HEK293 (cell line): ENCODE measurements around the gene USP19.

ENCODE experiments used
- BCL11A ChIP-seq: fragments of 450-650 bp; formaldehyde crosslinking; IDR thresholded peaks from 2 replicates; pipeline ENCODE4 v1.5.1; 2016; ENCODE audit warnings: low read depth, missing biosample characterization, missing genetic modification characterization
- WT1 ChIP-seq: fragments of 450-650 bp; formaldehyde crosslinking; IDR thresholded peaks from 2 replicates; pipeline ENCODE4 v1.5.1; 2016; ENCODE audit warnings: missing biosample characterization, missing genetic modification characterization
- ZBTB21 ChIP-seq: fragments of 450-650 bp; formaldehyde crosslinking; IDR thresholded peaks from 2 replicates; pipeline ENCODE4 v1.5.1; 2017; ENCODE audit warnings: missing biosample characterization, missing genetic modification characterization
- ZNF112 ChIP-seq: fragments of 450-650 bp; formaldehyde crosslinking; IDR thresholded peaks from 2 replicates; pipeline ENCODE4 v1.5.0; 2017; ENCODE audit warnings: missing biosample characterization, missing genetic modification characterization
- ZNF148 ChIP-seq: fragments of 450-650 bp; formaldehyde crosslinking; IDR thresholded peaks from 2 replicates; pipeline ENCODE4 v1.5.0; 2017; ENCODE audit warnings: missing biosample characterization, missing genetic modification characterization, borderline replicate concordance
- ZNF175 ChIP-seq: fragments of 450-650 bp; formaldehyde crosslinking; IDR thresholded peaks from 2 replicates; pipeline ENCODE4 v1.5.1; 2016; ENCODE audit warnings: missing biosample characterization, missing genetic modification characterization
- ZNF214 ChIP-seq: fragments of 450-650 bp; formaldehyde crosslinking; IDR thresholded peaks from 2 replicates; pipeline ENCODE4 v1.5.1; 2017; ENCODE audit warnings: missing biosample characterization, mild to moderate bottlenecking, missing genetic modification characterization, borderline replicate concordance
- ZNF221 ChIP-seq: fragments of 450-650 bp; formaldehyde crosslinking; IDR thresholded peaks from 2 replicates; pipeline ENCODE4 v1.5.1; 2017; ENCODE audit warnings: missing biosample characterization, missing genetic modification characterization, borderline replicate concordance
- ZNF311 ChIP-seq: fragments of 450-650 bp; formaldehyde crosslinking; IDR thresholded peaks from 2 replicates; pipeline ENCODE4 v1.5.1; 2017; ENCODE audit warnings: missing biosample characterization, missing genetic modification characterization, borderline replicate concordance
- ZNF335 ChIP-seq: fragments of 450-650 bp; formaldehyde crosslinking; conservative IDR thresholded peaks from 2 replicates; pipeline ENCODE4 v1.5.1; 2016; ENCODE audit warnings: missing biosample characterization, missing genetic modification characterization
- ZNF518A ChIP-seq: fragments of 450-650 bp; formaldehyde crosslinking; conservative IDR thresholded peaks from 2 replicates; pipeline ENCODE4 v1.5.1; 2016; ENCODE audit warnings: low read depth, missing biosample characterization, missing genetic modification characterization
- ZNF580 ChIP-seq: fragments of 450-650 bp; formaldehyde crosslinking; IDR thresholded peaks from 2 replicates; pipeline ENCODE4 v1.5.1; 2016; ENCODE audit warnings: missing biosample characterization, missing genetic modification characterization
- ZNF585B ChIP-seq: fragments of 450-650 bp; formaldehyde crosslinking; IDR thresholded peaks from 2 replicates; pipeline ENCODE4 v1.5.1; 2016; ENCODE audit warnings: missing biosample characterization, missing genetic modification characterization
- ZNF610 ChIP-seq: fragments of 450-650 bp; formaldehyde crosslinking; IDR thresholded peaks from 2 replicates; pipeline ENCODE4 v1.5.1; 2016; ENCODE audit warnings: missing biosample characterization, missing genetic modification characterization, borderline replicate concordance
- ZNF660 ChIP-seq: fragments of 450-650 bp; IDR thresholded peaks from 2 replicates; pipeline ENCODE4 v1.5.1; 2018; ENCODE audit warnings: missing biosample characterization, mild to moderate bottlenecking, missing genetic modification characterization
- ZNF670 ChIP-seq: fragments of 450-650 bp; formaldehyde crosslinking; IDR thresholded peaks from 2 replicates; pipeline ENCODE4 v1.5.1; 2016; ENCODE audit warnings: missing biosample characterization, missing genetic modification characterization, low read depth
- ZNF830 ChIP-seq: fragments of 450-650 bp; IDR thresholded peaks from 2 replicates; pipeline ENCODE4 v1.5.0; 2018; ENCODE audit warnings: missing biosample characterization, missing genetic modification characterization, low read depth, mild to moderate bottlenecking, moderate library complexity
- ZSCAN4 ChIP-seq: fragments of 450-650 bp; formaldehyde crosslinking; IDR thresholded peaks from 2 replicates; pipeline ENCODE4 v1.5.1; 2017; ENCODE audit warnings: missing biosample characterization, missing genetic modification characterization
- TF ChIP-seq, protein P1 (sequence below): fragments of 450-650 bp; formaldehyde crosslinking; IDR thresholded peaks from 2 replicates; pipeline ENCODE4 v1.5.1; 2016; ENCODE audit warnings: missing biosample characterization, missing genetic modification characterization
- TF ChIP-seq, protein P2 (sequence below): fragments of 450-650 bp; formaldehyde crosslinking; conservative IDR thresholded peaks from 2 replicates; pipeline ENCODE4 v1.5.1; 2016; ENCODE audit warnings: low read depth, missing biosample characterization, missing genetic modification characterization
- TF ChIP-seq, protein P3 (sequence below): fragments of 450-650 bp; formaldehyde crosslinking; IDR thresholded peaks from 2 replicates; pipeline ENCODE4 v1.5.1; 2016; ENCODE audit warnings: missing biosample characterization, missing genetic modification characterization
- TF ChIP-seq, protein P4 (sequence below): fragments of 450-650 bp; formaldehyde crosslinking; optimal IDR thresholded peaks from 2 replicates; pipeline ENCODE3; 2016; ENCODE audit warnings: missing biosample characterization, mild to moderate bottlenecking, missing genetic modification characterization

USP19 gene

GRCh38 chr3:49104427-49105291 lies 16.0 kb downstream of the USP19 start, which contains the start of gene QARS1 (continued):
- TF ChIP-seq, protein P1, sequence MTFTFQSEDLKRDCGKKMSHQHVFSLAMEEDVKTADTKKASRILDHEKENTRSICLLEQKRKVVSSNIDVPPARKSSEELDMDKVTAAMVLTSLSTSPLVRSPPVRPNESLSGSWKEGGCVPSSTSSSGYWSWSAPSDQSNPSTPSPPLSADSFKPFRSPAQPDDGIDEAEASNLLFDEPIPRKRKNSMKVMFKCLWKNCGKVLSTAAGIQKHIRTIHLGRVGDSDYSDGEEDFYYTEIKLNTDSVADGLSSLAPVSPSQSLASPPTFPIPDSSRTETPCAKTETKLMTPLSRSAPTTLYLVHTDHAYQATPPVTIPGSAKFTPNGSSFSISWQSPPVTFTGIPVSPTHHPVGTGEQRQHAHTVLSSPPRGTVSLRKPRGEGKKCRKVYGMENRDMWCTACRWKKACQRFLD (tag by site-specific recombination): no peak
- TF ChIP-seq ZNF518A (tag by site-specific recombination) (peak; percentile 63), ZNF311 (tag by site-specific recombination) (no peak), ZNF580 (tag by site-specific recombination) (no peak), ZNF175 (tag by site-specific recombination) (no peak), ZNF214 (tag by site-specific recombination) (no peak), ZNF830 (tag by site-specific recombination) (no peak), ZNF221 (tag by site-specific recombination) (no peak), ZNF148 (tag by site-specific recombination) (no peak), ZSCAN4 (tag by site-specific recombination) (no peak), ZNF660 (tag by site-specific recombination) (0 out of 2 replicates have a peak, but pooled peaks have one; percentile 8), ZNF585B (no peak), ZNF112 (tag by site-specific recombination) (no peak), ZBTB21 (tag by site-specific recombination) (no peak), BCL11A (tag by site-specific recombination) (no peak), WT1 (tag by site-specific recombination) (no peak), ZNF335 (tag by site-specific recombination) (peak; percentile 62), ZNF610 (no peak), ZNF670 (tag by site-specific recombination) (no peak)
- TF ChIP-seq, protein P2, sequence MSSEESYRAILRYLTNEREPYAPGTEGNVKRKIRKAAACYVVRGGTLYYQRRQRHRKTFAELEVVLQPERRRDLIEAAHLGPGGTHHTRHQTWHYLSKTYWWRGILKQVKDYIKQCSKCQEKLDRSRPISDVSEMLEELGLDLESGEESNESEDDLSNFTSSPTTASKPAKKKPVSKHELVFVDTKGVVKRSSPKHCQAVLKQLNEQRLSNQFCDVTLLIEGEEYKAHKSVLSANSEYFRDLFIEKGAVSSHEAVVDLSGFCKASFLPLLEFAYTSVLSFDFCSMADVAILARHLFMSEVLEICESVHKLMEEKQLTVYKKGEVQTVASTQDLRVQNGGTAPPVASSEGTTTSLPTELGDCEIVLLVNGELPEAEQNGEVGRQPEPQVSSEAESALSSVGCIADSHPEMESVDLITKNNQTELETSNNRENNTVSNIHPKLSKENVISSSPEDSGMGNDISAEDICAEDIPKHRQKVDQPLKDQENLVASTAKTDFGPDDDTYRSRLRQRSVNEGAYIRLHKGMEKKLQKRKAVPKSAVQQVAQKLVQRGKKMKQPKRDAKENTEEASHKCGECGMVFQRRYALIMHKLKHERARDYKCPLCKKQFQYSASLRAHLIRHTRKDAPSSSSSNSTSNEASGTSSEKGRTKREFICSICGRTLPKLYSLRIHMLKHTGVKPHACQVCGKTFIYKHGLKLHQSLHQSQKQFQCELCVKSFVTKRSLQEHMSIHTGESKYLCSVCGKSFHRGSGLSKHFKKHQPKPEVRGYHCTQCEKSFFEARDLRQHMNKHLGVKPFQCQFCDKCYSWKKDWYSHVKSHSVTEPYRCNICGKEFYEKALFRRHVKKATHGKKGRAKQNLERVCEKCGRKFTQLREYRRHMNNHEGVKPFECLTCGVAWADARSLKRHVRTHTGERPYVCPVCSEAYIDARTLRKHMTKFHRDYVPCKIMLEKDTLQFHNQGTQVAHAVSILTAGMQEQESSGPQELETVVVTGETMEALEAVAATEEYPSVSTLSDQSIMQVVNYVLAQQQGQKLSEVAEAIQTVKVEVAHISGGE (tag by site-specific recombination): peak; percentile 60
- TF ChIP-seq, protein P3, sequence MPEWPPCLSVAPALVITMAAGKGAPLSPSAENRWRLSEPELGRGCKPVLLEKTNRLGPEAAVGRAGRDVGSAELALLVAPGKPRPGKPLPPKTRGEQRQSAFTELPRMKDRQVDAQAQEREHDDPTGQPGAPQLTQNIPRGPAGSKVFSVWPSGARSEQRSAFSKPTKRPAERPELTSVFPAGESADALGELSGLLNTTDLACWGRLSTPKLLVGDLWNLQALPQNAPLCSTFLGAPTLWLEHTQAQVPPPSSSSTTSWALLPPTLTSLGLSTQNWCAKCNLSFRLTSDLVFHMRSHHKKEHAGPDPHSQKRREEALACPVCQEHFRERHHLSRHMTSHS (tag by site-specific recombination): no peak
- TF ChIP-seq, protein P4, sequence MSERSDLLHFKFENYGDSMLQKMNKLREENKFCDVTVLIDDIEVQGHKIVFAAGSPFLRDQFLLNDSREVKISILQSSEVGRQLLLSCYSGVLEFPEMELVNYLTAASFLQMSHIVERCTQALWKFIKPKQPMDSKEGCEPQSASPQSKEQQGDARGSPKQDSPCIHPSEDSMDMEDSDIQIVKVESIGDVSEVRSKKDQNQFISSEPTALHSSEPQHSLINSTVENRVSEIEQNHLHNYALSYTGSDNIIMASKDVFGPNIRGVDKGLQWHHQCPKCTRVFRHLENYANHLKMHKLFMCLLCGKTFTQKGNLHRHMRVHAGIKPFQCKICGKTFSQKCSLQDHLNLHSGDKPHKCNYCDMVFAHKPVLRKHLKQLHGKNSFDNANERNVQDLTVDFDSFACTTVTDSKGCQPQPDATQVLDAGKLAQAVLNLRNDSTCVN (tag by site-specific recombination): peak; percentile 50
